Stimulated activated naive B cell treated with anti-CD40 and anti-IgM and Interleukin-4, amounts not matched to agents 10 μg/mL and 1 μg/mL and 100 μg/mL, for 72 hours (primary cell): ENCODE measurements around the gene HOOK1.
"Not testable (repeated sequence)": the region's sequence is repeated elsewhere in the genome, so short reads cannot be mapped to it uniquely, and the experiment has no call there.

Source experiments
- ATAC-seq, 2 donors: fragments of 150-1000 bp; cut with Tn5 transposase; replicated peaks; 2 replicates each; pipeline ENCODE4 v1.10.0; 2021; ENCODE audit warnings: moderate library complexity in 1 of 2
- DNase-seq: peaks from one replicate; pipeline ENCODE4 v3.0.0; 2021
- H3K27ac Mint-ChIP-seq: one replicate; pipeline ENCODE4 v1.8.0; 2022; ENCODE audit warnings: mild to moderate bottlenecking, mixed read lengths
- H3K27me3 Mint-ChIP-seq, 2 donors: one replicate each; pipeline ENCODE4 v1.8.0; 2022; ENCODE audit warnings: mixed read lengths in 2 of 2
- H3K36me3 Mint-ChIP-seq, 2 donors: one replicate each; pipeline ENCODE4 v1.8.0; 2022; ENCODE audit warnings: mixed read lengths in 2 of 2, mild to moderate bottlenecking in 1 of 2
- H3K4me1 Mint-ChIP-seq, 2 donors: one replicate each; pipeline ENCODE4 v1.8.0; 2022; ENCODE audit warnings: mixed read lengths in 2 of 2, mild to moderate bottlenecking in 1 of 2
- H3K4me3 Mint-ChIP-seq, 2 donors: one replicate each; pipeline ENCODE4 v1.8.0; 2022; ENCODE audit warnings: mild to moderate bottlenecking in 2 of 2, mixed read lengths in 2 of 2, moderate library complexity in 1 of 2
- H3K9me3 Mint-ChIP-seq, 2 donors: one replicate each; pipeline ENCODE4 v1.8.0; 2022; ENCODE audit warnings: mixed read lengths in 2 of 2, mild to moderate bottlenecking in 1 of 2

The HOOK1 gene

GRCh38 chr1:59919746-59920145 lies 105.0 kb downstream of the HOOK1 start:
- no peak for ATAC-seq
- Mint-ChIP-seq H3K27ac (no peak overlapping the region), H3K4me3 (no peak overlapping the region), H3K36me3 (peaks cover 0 to 5% of the 10 kb centered on the region in 2 donors), H3K27me3 (peaks cover 11 to 19% of the 10 kb centered on the region in 2 donors), H3K9me3 (peaks cover 6 to 7% of the 10 kb centered on the region in 2 donors), H3K4me1 (no peaks in the 10 kb centered on the region)
- no peak for DNase-seq

- H3K27me3 Mint-ChIP-seq = peaks cover 11 to 15% of the 10 kb centered on the region in 2 donors
- not testable (repeated sequence) for H3K4me1 Mint-ChIP-seq, H3K27ac Mint-ChIP-seq, ATAC-seq, DNase-seq, H3K9me3 Mint-ChIP-seq, H3K36me3 Mint-ChIP-seq, H3K4me3 Mint-ChIP-seq
Measured at GRCh38 chr1:59921258-59921899, 106.6 kb downstream of the HOOK1 start.

- DNase-seq = no peak
- peaks cover 13 to 26% of the 10 kb centered on the region in 2 donors for H3K27me3 Mint-ChIP-seq
- peaks cover 6 to 7% of the 10 kb centered on the region in 2 donors for H3K9me3 Mint-ChIP-seq
- no peak overlapping the region for H3K4me3 Mint-ChIP-seq
- H3K4me1 Mint-ChIP-seq = peaks cover 4 to 8% of the 10 kb centered on the region in 2 donors
- no peak for ATAC-seq
- H3K27ac Mint-ChIP-seq = no peak overlapping the region
- peaks cover 0 to 5% of the 10 kb centered on the region in 2 donors for H3K36me3 Mint-ChIP-seq
Measured at GRCh38 chr1:59924653-59925052, 109.9 kb downstream of the HOOK1 start.
